GM12875 (cell line): ENCODE data around the gene CNTNAP2.

Experiments
- H3K4me3 ChIP-seq: one replicate; pipeline ENCODE4 v1.5.1; 2011; ENCODE audit warnings: low read depth, low read length, control low read depth
- CTCF ChIP-seq: IDR thresholded peaks from 2 replicates; pipeline ENCODE4 v1.5.1; 2011; ENCODE audit warnings: low read depth, mild to moderate bottlenecking, control low read depth, inconsistent platforms, low read length, moderate library complexity, borderline replicate concordance; ENCODE audit not compliant: insufficient read depth

CNTNAP2 gene

GRCh38 chr7:148241700-148242293 is 2125.2 kb downstream of the CNTNAP2 start:
- no peak overlapping the region for H3K4me3 ChIP-seq

GRCh38 chr7:148242294-148242821 is 2125.8 kb downstream of the CNTNAP2 start:
- TF ChIP-seq CTCF: peak; percentile 77
- no peak overlapping the region for H3K4me3 ChIP-seq

More at GRCh38 chr7:148241700-148242293, 2125.2 kb downstream of the CNTNAP2 start:
- no peak for TF ChIP-seq CTCF

- TF ChIP-seq CTCF: no peak
- no peak overlapping the region for H3K4me3 ChIP-seq
Measured at GRCh38 chr7:148245381-148245780, 2128.8 kb downstream of the CNTNAP2 start.

- no peak overlapping the region for H3K4me3 ChIP-seq
- TF ChIP-seq CTCF: no peak
Measured at GRCh38 chr7:148253629-148254028, 2137.0 kb downstream of the CNTNAP2 start.

- H3K4me3 ChIP-seq: no peak overlapping the region
- TF ChIP-seq CTCF: no peak
Measured at GRCh38 chr7:148255333-148255732, 2138.7 kb downstream of the CNTNAP2 start.

GRCh38 chr7:148256433-148256832 is 2139.8 kb downstream of the CNTNAP2 start:
- no peak for TF ChIP-seq CTCF
- H3K4me3 ChIP-seq: no peak overlapping the region

GRCh38 chr7:148260599-148260998 is 2144.0 kb downstream of the CNTNAP2 start:
- H3K4me3 ChIP-seq: no peak overlapping the region
- no peak for TF ChIP-seq CTCF
